Central memory CD4-positive, alpha-beta T cell (primary cell): Measurements from ENCODE around the gene UBIAD1.
"Not testable (repeated sequence)": the region's sequence is repeated elsewhere in the genome, so short reads cannot be mapped to it uniquely, and the experiment has no call there.

ENCODE experiments used
- DNase-seq: peaks from one replicate; pipeline ENCODE4 v3.0.0; 2022

UBIAD1 gene

DNA sequence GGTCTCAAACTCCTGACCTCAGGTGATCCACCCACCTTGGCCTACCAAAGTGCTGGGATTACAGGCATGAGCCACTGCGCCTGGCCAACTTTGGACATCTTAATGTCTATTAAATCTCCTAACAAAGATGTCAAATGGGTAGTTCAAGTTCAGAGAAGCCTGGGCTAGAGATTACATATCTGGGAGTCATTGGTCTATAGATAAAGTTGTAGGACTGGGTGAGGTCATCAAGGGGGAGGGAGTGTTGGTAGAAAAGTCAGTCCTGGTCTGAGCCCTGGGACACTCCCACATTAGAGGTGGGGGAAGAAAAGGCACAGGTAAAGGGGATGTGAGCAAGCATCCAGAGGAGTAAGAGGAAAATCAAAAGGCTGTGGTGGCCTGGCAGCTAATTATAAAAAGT, 6.6 kb downstream of the UBIAD1 start:
- DNase-seq: no peak

DNA sequence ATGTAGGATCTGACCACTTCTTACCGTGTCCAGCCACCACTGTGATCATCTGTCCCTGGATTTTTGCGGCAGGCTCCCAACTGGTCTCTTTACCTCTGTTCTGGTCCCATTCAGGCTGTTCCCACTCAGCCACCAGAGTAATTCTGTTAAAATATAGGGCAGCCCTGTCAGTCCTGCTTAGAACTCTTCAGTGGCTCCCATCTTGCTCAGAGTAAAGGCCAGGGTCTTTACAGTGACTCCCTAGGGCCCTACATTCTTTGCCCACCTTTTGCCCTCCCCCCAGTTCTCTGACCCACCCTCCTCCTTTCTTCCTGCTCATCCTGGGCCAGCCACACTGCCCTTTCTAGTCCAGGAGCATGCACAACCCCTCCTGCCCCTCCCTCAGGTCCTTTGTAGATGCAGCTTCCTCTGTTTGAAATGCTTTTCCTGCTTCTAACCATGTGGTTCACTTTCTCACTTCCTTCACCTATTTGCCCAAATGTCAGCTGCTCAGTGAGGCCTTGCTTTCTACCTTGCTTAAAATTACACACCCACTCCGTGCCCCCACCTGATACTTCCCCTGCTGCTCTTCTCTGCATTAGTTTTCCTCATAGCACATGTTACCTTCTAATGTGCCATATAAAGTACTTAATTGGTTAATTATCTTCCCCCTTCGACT, 7.8 kb downstream of the UBIAD1 start:
- peak; percentile 28 for DNase-seq

DNA sequence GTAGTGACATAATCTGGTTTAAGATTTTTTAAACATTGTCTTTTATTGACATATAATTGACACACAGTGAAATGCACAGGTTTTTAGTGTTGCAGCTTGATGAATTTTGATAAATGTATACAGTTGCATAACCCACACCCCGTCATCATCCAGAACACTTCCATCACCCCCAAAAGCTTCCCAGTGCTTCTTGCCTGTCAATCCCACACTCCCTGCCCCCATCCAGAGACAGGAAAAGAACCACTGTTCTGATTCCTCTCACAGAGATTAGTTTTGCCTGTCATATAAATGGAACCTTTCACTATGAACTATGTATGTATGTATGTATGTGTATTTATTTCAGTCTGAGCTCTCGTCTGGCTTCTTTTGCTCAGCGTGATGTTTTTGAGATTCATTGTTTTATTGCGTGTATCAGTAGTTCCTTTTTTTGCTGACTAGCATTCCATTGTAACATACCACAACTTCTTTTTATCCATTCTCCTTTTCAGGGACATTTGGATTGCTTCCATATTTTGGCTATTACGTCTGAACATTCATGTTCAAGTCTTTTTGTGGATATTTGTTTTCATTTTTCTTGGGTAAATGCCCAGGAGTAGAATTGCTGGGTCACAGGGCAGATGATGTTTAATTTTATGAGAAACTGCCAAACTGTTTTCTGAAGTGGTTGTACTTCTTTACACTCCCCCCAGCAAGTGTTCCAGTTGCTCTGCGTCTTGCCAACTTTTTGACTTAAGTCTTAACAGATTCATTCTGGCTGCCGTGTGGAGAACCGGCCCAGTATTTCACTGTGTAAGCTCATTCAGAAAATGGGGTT, 8.7 kb downstream of the UBIAD1 start:
- no peak for DNase-seq

DNA sequence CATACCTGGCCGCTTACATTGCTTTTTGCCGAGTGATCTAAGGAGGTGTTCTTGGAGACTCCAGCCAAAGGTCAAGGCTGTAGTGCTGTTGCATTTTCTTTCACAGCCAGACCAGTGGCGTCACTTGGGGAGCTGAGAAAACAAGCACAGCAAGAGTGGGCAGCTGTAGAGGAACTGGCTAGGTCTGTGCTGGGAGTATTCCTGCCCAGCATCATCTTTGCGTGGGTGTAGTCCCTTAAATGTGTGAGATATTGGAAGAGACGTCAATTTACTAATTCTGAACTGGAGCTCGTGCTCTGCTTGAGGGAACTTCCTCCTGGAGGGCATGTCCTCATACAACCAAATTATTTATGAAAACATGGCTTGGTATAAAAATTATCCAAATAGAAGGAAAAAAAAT, 10.2 kb downstream of the UBIAD1 start:
- no peak for DNase-seq

DNA sequence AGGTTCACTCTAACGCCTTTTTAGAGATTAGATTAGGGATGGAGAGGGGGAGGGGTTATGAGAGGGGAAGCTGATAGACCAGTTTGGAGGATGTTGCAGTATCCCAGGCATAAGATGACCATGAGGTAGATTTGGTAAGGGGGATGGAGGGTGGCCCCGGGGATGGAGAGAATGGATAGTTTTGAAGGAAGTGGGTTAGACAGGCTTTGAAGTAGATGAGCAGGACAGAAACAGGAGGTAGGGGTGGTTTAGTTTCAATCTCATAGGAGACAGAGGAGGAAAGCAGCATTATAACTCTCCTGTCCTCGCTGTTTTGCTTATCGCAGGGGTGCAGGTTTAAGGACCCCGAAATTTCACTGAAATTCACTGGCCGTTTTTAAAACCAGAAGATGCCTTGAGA, 11.8 kb downstream of the UBIAD1 start:
- no peak for DNase-seq

DNA sequence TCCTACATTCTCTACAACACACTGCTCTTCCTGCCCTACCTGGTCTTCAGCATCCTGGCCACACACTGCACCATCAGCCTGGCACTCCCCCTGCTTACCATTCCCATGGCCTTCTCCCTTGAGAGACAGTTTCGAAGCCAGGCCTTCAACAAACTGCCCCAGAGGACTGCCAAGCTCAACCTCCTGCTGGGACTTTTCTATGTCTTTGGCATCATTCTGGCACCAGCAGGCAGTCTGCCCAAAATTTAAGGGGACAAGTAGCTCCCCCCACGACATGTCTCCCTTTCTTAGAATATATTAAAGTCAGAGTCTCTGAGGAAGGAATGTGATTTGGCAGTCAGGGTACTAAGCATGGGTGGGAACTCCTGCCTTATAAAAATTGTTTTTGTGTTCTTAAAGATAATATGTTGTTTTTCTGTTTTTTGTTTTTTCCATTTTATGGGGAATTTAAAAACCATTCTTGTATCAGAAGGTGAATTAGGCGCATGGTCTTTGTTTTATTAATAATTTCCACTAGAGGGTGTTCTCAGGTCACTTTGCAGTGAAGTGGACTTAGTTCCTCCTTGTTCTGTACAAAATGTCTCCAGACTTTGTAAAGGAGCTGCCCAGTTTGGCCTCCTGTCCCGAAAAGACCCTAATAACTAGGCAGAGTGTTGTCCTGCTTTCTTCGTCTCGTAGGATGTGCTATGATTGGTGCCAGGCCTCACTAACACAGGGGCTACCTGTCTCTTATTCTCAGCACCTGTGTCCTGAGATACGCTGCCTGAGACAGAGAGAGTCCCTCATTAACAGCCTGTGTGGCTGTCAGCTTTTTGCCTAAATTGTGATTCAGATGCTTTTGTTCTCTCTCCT, 13.1 kb downstream of the UBIAD1 start:
- DNase-seq: no peak

DNA sequence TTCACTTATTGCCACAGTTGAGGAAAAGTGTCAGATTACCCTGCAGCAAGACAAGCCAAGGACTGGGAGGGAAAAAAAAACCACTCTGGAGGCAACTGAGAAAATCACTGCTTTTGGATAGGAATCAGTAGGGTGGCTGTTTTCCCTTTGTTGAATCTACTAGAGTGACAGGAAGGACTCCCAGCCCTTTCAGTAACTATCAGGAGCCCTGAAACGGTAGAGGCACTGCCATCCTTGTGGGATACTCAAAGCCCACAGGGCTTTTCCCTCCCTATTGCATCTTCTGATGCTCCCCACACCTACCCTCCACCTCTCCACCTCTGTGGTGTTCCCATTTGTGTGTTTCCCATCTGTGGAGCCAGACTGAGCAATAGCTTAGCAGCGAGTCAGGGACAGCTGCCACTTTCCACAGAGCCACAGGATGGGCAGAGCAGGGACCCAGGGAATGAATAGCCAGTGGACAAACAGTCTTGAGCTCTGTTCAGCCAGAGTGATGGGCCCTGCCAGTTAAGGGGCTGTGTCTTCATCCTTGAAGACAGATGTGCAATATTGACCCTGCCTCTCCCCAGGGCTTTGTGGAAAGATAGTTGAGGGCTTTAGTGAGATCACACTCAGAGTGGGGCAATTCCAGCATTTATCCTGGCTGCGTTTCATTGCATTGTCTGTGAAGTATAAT, 13.9 kb downstream of the UBIAD1 start:
- no peak for DNase-seq

DNA sequence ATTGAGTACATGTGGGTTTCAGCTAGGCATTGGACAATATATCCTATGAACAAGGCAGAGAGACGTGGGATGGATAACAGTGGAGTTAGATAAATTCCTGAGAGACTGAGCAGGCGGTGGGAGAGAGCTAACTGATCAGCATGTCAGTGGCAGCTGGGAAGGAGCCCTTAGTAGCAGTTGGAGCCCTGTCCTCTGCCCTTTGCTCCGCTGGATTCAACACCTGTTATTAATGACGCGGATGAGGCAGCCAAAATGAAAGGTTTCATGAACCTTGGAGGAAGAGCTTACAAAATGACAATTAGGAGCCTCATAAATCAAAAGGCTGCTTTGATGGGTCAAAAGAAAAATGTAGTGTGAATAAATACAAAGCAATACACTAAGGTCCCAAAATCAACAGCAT, 16.1 kb downstream of the UBIAD1 start:
- no peak for DNase-seq

DNA sequence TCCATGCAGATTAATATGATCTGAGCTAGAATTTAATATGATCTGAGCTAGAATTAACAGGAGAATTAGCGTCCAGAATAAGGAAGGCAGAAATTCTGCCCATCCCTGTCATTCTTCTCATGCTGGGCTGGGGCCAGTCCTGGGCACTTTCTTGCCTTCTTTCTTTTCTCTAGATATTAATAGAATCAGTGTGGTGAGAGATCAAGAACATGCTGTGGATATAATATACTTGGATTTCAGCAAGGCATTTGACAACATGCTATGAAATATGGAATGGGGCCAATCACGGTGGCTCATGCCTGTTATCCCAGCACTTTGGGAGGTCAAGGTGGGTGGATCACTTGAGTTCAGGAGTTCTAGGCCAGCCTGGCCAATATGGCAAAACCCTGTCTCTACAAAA, 18.1 kb downstream of the UBIAD1 start:
- DNase-seq: no peak

DNA sequence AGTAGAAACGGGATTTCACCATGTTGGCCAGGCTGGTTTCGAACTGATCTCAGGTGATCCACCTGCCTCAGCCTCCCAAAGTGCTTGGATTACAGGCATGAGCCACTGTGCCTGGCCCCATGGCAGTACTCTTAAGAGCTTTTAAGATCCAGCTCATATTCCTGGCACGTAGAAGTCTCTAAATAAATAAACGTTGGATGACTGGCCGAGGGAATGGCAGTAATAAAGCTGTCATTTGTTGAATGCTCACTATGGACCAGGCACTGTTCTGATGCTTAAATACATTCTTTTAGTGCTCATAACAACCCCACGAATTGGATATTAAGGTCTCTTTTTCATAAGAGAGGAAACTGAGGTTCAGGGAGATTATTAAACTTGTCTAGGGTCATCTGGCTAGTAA, 20.9 kb downstream of the UBIAD1 start:
- no peak for DNase-seq

DNA sequence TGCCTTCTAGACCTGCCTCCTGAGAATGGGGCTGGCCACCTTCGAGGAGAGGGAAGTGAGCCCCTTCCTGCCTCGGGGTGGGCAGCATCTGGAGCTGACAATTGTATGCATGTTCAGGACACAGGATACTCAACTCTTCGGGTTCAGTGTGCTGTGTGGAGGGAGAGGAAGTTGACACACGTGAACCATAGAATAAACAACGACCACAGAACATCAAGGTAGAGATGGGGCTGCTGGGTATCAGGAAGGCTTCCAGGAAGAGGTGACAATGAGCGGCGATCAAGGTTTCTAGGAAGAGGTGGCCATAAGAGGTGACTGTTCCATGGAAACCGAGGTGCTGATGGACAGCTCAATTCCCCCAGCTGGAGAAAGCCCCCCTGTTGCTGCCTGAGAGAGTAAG, 22.0 kb downstream of the UBIAD1 start:
- no peak for DNase-seq

DNA sequence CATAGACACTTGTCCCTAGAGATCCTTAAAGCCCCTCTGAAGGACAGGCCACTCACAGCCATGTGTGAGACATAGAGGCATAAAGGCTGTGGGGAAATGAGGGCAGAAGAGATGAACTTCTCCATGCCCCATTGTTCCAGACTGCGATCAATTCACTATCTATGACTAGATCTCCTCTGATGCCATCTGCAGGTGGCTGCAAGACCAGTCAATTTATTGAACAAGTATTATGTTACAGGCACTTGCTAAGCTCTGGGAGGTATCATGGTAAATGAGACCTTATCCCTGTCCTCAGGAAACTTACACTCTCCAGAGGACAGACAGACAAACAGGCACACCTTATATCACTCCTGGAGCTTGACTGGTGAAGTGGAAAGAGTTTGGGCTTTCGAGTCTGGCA, 22.9 kb downstream of the UBIAD1 start:
- peak; percentile 27 for DNase-seq

DNA sequence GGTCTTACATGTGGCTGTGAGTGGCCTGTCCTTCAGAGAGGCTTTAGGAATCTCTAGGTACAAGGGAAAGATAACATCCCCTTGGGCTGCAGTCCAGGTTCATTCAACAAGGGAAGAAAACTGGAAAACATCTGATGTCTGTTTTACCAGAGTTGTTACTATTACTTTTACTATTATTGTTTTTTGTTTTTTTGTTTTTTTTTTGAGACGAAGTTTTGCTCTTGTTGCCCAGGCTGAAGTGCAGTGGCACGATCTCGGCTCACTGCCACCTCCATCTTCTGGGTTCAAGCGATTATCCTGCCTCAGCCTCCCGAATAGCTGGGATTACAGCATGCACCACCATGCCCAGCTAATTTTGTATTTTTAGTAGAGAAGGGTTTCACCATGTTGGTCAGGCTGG, 24.8 kb downstream of the UBIAD1 start:
- DNase-seq: not testable (repeated sequence)

DNA sequence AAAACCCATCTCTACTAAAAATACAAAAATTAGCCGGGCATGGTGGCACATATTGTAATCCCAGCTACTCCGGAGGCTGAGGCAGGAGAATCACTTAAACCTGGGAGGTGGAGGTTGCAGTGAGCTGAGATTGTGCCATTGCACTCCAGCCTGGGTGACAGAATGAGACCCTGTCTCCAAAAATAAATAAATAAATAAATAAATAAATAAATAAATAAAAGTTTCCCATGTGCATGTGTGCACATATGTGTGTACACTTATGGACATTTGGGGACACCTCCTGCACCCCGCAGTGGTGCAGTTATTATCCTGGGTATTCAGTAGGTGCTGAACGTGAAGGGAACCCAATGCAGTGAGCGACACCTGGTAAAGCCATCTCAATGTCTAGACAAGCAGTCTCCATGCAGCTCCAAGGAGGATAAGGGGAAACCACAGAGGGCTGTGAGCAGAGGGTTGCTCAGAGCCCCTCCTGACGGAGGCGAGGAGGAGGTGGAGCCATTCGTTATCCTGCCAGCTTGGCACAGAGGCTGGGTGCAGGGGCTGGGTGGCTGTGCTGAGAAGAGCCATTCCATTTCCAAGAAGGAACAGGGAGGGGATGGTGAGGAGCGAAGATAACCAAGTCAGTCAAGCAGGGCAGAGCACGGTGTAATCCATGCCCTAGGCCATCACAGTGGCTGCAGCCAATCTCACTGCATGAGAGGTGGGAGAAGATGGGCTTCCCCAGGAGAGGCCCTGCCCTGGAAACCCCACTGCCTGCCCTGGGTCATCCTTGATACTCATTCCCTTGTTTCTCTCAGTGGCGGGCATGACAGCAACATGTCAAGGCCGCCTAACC, 25.6 kb downstream of the UBIAD1 start:
- DNase-seq: no peak

DNA sequence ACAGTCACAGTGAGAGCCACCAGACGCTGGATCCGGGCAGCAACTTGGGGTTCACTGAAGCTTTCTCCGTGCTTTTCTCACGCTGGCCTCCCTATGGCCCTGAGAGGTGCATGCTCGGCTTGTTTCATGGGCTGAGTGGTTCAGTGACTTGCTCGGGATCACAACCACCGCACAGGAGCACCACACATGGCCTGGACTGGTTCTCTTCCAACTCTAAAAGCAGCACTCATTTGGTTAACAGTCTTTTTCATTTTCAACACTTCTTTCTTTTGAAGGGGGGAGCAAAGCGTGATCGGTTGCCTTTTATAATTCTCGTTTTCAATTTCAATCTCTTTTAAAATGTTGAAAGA, 26.2 kb downstream of the UBIAD1 start:
- no peak for DNase-seq

DNA sequence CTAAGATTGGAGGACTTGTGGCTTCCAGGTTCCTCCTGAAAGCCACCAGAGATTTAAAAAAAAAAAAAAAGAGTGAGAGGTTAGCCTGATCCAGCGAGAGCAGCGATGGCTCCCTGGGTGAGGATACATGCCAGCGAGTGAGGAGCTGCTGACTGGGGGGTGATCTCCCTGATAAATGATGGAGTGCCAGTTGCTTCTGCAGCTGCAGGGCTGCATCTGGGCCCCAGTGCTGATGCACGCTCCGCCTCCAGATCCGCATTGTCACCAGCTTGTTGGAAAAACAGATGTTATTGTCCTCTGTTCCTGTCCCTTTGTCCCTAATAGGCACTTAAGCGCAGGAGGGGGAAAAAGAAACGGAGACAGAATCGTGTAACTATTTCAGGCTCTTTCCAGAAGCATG, 28.6 kb downstream of the UBIAD1 start:
- no peak for DNase-seq

DNA sequence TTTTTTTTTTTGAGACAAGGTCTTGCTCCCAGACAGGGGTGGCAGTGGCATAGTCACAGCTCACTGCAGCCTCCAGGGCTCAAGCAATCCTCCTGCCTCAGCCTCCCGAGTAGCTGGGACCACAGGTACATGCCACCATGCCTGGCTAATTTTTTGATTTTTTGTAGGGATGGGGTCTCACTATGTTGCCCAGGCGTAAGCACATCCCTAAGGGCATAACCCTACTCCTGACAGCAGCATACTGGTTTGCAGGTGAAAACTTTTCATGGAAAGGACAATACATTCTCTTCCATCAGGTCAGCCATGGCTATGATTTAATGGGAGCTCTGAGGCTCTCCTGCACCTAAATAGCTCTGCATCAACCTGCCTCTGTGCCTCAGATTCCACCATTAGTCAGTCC, 29.4 kb downstream of the UBIAD1 start:
- DNase-seq: no peak

DNA sequence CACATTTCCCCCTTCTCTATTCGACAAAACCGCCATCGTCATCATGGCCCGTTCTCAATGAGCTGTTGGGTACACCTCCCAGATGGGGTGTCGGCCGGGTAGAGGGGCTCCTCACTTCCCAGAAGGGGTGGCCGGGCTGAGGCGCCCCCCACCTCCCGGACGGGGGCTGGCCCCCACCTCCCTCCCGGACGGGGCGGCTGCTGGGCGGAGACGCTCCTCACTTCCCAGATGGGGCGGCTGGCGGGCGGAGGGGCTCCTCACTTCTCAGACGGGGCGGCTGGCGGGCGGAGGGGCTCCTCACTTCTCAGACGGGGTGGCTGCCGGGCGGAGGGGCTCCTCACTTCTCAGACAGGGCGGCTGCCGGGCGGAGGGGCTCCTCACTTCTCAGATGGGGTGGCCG, 32.5 kb downstream of the UBIAD1 start:
- DNase-seq: not testable (repeated sequence)

DNA sequence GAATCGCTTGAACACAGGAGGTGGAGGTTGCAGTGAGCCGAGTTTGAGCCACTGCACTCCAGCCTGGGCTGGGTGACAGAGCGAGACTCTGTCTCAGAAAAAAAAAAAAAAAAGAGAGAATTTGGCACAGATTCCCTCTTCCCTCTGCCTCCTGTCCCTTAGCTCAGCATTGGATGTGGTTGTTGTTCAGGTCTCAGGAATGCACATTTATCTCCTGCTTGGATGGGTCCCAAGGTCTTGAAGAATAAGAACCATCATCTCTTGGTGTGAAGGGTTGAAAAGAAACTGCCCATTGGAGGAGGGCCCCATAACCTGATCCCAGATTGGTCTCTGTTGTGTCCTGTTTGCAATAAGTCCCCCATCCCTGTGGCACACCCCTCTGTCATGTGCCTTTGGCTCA, 34.9 kb downstream of the UBIAD1 start:
- no peak for DNase-seq

DNA sequence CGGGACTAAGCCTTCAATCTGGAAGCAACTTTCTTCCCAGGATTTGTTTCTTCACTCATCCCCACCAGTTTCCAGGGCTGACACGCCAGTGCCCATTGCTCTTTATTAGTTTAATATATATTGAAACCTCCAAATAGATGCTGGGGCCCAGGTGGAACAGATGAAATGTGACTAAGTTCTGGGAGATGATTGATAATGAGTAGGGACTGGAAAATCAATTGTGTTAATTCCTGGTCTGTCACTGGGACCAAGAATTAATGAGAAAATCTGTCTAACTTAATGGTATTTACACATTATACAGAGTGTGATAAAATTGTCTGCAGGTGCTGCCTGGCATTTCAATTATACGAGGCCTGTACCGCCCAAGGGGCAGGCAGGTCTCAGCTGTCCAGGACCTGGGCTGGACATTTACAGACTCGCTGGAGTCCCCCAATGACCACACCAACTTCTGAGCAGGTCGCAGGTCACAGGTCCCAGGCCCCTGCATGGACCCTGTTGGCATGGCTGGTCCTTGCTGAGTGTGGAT, 35.8 kb downstream of the UBIAD1 start:
- DNase-seq: no peak

DNA sequence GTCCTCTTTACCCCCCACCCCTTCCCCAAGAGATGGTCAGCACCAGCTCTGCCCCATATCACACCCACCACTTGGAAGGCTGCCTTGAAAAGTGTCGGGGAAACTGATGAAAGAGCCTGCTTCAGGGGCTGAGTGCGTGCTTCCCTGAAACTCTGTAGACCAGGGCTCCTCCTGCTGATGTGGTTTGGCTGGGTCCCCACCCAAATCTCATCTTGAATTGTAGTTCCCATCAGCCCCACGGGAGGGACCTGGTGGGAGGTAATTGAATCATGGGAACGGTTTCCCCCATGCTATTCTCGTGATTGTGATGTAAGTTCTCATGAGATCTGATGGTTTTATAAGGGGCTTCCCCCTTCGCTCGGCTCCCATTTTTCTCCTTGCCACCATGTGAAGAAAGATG, 36.4 kb downstream of the UBIAD1 start:
- no peak for DNase-seq
